ENCODE results near the gene IVNS1ABP. TPM values are rescaled to one million over a fixed set of nuclear protein-coding genes. Genes with fewer than 3 reads are reported as not detected.

Gene IVNS1ABP
- total and polyA plus RNA-seq, 9 of the 15 experiments (the other 6 are each of a cell fraction or from before 2014, with no cell fraction given): 30.6 to 126 (median 77.7) TPM

DNA sequence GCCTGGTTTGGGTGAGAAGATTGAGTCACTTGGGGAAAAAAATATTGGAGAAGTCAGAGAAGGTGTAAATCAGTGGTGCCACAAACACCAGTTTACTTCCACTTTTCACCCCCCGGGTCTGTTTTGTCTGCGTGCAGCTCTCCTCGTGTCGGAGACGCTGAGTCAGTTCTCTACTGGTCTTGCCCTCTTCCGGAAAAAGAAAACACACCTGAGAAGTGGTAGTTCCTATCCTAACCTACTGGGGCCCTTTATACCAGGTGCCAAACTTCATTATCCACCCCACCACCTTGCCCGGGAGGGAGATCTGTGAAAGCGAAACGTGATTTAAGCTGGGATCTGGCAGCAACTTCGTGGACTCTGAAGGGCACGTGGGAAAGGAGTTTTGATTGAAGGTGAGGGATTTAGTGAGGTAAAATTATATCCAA lies 855 bp upstream of the IVNS1ABP start (continued):
- TF ChIP-seq NR2C2 (CRISPR knock-in tag; IDR thresholded peaks at IDR 0.05) (no peak), NR2C2 (tag; IDR thresholded peaks at IDR 0.05) (peak; percentile 66), ZNF583 (CRISPR knock-in tag; IDR thresholded peaks at IDR 0.05) (no peak), U2AF1 (optimal IDR thresholded peaks at IDR 0.05; ENCODE audit: low read depth, low read length) (no peak), ZNF444 (CRISPR knock-in tag; IDR thresholded peaks at IDR 0.05) (0 out of 2 replicates have a peak, but pooled peaks have one; percentile 13), CBX1 (IDR thresholded peaks at IDR 0.05; ENCODE audit: low read depth) (no peak), SRF (CRISPR knock-in tag; IDR thresholded peaks at IDR 0.05) (no peak), CHCHD3 (CRISPR knock-in tag; IDR thresholded peaks at IDR 0.05) (no peak), PML (IDR thresholded peaks at IDR 0.05; ENCODE audit: low read length) (peak; percentile 47; the same call in 1 of the 2 replicates), NR2C1 (IDR thresholded peaks at IDR 0.05) (no peak), NR2C1 (tag; IDR thresholded peaks at IDR 0.05) (no peak), ZNF197 (CRISPR knock-in tag; IDR thresholded peaks at IDR 0.05; ENCODE audit: low read depth) (no peak), NRF1 (conservative IDR thresholded peaks at IDR 0.05 in 1 of 2, IDR thresholded peaks at IDR 0.05 in 1 of 2) (no peak), KLF1 (tag; IDR thresholded peaks at IDR 0.05) (no peak), HNRNPK (IDR thresholded peaks at IDR 0.05; ENCODE audit: low read depth, low read length, poor library complexity, severe bottlenecking) (no peak), POLR2A (conservative IDR thresholded peaks at IDR 0.05) (no peak), ZFP1 (CRISPR knock-in tag; IDR thresholded peaks at IDR 0.05) (no peak), ZNF146 (CRISPR knock-in tag; IDR thresholded peaks at IDR 0.05; ENCODE audit: unreplicated experiment) (no peak)
- TF ChIP-seq, protein P1, sequence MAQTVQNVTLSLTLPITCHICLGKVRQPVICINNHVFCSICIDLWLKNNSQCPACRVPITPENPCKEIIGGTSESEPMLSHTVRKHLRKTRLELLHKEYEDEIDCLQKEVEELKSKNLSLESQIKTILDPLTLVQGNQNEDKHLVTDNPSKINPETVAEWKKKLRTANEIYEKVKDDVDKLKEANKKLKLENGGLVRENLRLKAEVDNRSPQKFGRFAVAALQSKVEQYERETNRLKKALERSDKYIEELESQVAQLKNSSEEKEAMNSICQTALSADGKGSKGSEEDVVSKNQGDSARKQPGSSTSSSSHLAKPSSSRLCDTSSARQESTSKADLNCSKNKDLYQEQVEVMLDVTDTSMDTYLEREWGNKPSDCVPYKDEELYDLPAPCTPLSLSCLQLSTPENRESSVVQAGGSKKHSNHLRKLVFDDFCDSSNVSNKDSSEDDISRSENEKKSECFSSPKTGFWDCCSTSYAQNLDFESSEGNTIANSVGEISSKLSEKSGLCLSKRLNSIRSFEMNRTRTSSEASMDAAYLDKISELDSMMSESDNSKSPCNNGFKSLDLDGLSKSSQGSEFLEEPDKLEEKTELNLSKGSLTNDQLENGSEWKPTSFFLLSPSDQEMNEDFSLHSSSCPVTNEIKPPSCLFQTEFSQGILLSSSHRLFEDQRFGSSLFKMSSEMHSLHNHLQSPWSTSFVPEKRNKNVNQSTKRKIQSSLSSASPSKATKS (CRISPR knock-in tag; IDR thresholded peaks at IDR 0.05): no peak
- TF ChIP-seq, protein P2, sequence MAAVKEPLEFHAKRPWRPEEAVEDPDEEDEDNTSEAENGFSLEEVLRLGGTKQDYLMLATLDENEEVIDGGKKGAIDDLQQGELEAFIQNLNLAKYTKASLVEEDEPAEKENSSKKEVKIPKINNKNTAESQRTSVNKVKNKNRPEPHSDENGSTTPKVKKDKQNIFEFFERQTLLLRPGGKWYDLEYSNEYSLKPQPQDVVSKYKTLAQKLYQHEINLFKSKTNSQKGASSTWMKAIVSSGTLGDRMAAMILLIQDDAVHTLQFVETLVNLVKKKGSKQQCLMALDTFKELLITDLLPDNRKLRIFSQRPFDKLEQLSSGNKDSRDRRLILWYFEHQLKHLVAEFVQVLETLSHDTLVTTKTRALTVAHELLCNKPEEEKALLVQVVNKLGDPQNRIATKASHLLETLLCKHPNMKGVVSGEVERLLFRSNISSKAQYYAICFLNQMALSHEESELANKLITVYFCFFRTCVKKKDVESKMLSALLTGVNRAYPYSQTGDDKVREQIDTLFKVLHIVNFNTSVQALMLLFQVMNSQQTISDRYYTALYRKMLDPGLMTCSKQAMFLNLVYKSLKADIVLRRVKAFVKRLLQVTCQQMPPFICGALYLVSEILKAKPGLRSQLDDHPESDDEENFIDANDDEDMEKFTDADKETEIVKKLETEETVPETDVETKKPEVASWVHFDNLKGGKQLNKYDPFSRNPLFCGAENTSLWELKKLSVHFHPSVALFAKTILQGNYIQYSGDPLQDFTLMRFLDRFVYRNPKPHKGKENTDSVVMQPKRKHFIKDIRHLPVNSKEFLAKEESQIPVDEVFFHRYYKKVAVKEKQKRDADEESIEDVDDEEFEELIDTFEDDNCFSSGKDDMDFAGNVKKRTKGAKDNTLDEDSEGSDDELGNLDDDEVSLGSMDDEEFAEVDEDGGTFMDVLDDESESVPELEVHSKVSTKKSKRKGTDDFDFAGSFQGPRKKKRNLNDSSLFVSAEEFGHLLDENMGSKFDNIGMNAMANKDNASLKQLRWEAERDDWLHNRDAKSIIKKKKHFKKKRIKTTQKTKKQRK (IDR thresholded peaks at IDR 0.05; ENCODE audit: borderline replicate concordance, low read depth, low read length): no peak
- TF ChIP-seq, protein P3, sequence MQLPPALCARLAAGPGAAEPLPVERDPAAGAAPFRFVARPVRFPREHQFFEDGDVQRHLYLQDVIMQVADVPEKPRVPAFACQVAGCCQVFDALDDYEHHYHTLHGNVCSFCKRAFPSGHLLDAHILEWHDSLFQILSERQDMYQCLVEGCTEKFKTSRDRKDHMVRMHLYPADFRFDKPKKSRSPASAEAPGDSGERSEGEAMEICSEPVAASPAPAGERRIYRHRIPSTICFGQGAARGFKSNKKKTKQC (CRISPR knock-in tag; IDR thresholded peaks at IDR 0.05): no peak
